ENCODE measurements around the gene DNAJB11. TPM values are rescaled to one million over a fixed set of nuclear protein-coding genes. Genes with fewer than 3 reads are reported as not detected.

The DNAJB11 gene
- total RNA-seq, 2 donors from 2014 or later, result 84.2 to 99.6 TPM

DNA sequence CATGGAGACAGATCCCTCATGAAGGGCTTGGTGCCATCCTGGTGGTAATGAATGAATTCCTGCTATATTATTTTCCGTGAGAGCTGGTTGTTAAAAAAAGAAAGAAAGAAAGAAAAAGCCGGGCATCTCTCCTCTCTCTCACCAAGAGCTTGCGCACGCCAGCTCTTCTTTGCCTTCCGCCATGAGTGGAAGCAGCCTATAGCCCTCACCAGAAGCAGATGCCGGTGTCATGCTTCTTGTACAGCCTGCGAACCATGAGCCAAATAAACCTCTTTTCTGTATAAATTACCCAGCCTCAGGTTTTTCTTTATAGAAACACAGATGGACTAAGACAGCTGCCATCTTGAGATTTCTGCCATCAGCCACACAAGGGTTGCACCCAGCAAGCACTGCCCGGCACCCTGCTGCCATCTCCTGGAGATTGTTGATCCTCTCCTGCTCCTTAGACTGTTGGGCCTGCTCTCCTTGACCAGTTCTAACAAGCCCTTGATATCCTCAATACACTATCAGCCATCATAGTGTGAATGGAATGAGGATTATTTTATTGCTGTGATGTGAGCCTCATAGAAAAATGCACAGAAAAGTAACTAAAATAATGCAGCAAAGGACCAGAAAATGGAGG lies 38.8 kb downstream of the DNAJB11 start:
- no peak for DNase-seq (ENCODE audit: low spot score)
- Mint-ChIP-seq H3K27me3 (peaks cover 19 to 30% of the 10 kb centered on the region in 2 donors), H3K9me3 (no peaks in the 10 kb centered on the region), H3K36me3 (no peaks in the 10 kb centered on the region), H3K4me1 (ENCODE audit: low read depth in 2 of 2) (peaks cover 1% of the 10 kb centered on the region in 2 donors), H3K27ac (no peak overlapping the region), H3K4me3 (no peak overlapping the region)
- no peak for ATAC-seq

- Mint-ChIP-seq H3K27me3 (peaks cover 25 to 34% of the 10 kb centered on the region in 2 donors), H3K36me3 (no peaks in the 10 kb centered on the region), H3K4me3 (no peak overlapping the region), H3K27ac (no peak overlapping the region), H3K9me3 (no peaks in the 10 kb centered on the region), H3K4me1 (ENCODE audit: low read depth in 2 of 2) (peaks cover 9 to 19% of the 10 kb centered on the region in 2 donors)
- ATAC-seq, result no peak
- no peak for DNase-seq (ENCODE audit: low spot score)
These were observed 41.5 kb downstream of the DNAJB11 start for GRCh38 chr3:186612065-186612464.

- peaks cover 12 to 26% of the 10 kb centered on the region in 2 donors for H3K4me1 Mint-ChIP-seq (ENCODE audit: low read depth in 2 of 2)
- no peak for DNase-seq (ENCODE audit: low spot score)
- no peak within 1 kb of the TSS for H3K27ac Mint-ChIP-seq
These were observed 42.5 kb downstream of the DNAJB11 start, which contains the start of gene AHSG for GRCh38 chr3:186612721-186613636. TSS of gene AHSG (plus strand) at chr3:186613060. CDS start at chr3:186613142, 82 bp downstream.

GRCh38 chr3:186613637-186614265 lies 43.2 kb downstream of the DNAJB11 start:
- peaks cover 38 to 51% of the 10 kb centered on the region in 2 donors for H3K27me3 Mint-ChIP-seq
- no peaks in the 10 kb centered on the region for H3K36me3 Mint-ChIP-seq
- no peak for ATAC-seq
- H3K4me3 Mint-ChIP-seq, result no peak overlapping the region
- H3K4me1 Mint-ChIP-seq (ENCODE audit: low read depth in 2 of 2), result peaks cover 12 to 26% of the 10 kb centered on the region in 2 donors
- no peak overlapping the region for H3K27ac Mint-ChIP-seq
- no peak for DNase-seq (ENCODE audit: low spot score)
- no peaks in the 10 kb centered on the region for H3K9me3 Mint-ChIP-seq

More at GRCh38 chr3:186612721-186613636, 42.5 kb downstream of the DNAJB11 start, which contains the start of gene AHSG:
- no peak for ATAC-seq
- Mint-ChIP-seq H3K9me3 (no peaks in the 10 kb centered on the region), H3K36me3 (no peaks in the 10 kb centered on the region), H3K4me3 (no peak within 1 kb of the TSS), H3K27me3 (peaks cover 31 to 43% of the 10 kb centered on the region in 2 donors)

DNA sequence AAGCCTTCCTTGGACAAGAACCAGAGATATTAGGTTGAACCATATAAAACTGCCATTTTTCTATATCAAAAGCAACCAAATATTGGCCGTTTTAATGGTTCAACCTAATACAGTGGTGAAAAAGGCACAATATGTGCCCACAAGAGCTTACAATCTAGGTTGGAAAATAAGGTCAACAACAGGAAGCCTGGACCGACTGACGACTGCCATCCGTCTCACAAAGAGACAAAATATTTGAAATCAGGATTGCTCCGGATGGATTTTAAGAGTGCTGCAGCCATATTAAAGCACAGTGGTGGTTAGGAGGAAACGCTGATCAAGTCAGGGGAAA lies 43.7 kb downstream of the DNAJB11 start:
- peaks cover 12 to 26% of the 10 kb centered on the region in 2 donors for H3K4me1 Mint-ChIP-seq (ENCODE audit: low read depth in 2 of 2)
- ATAC-seq (no peak), DNase-seq (ENCODE audit: low spot score) (no peak)
- peaks cover 39 to 51% of the 10 kb centered on the region in 2 donors for H3K27me3 Mint-ChIP-seq
- no peak overlapping the region for H3K4me3 Mint-ChIP-seq
- H3K9me3 Mint-ChIP-seq, result no peaks in the 10 kb centered on the region
- no peak overlapping the region for H3K27ac Mint-ChIP-seq
- H3K36me3 Mint-ChIP-seq, result no peaks in the 10 kb centered on the region

GRCh38 chr3:186614597-186615483 lies 44.3 kb downstream of the DNAJB11 start:
- DNase-seq (ENCODE audit: low spot score) (peak; percentile 71), ATAC-seq (peak; percentile 61 to 67)
- Mint-ChIP-seq H3K27me3 (peaks cover 39 to 51% of the 10 kb centered on the region in 2 donors), H3K27ac (no peak overlapping the region), H3K9me3 (no peaks in the 10 kb centered on the region), H3K4me1 (ENCODE audit: low read depth in 2 of 2) (peaks cover 12 to 26% of the 10 kb centered on the region in 2 donors), H3K36me3 (no peaks in the 10 kb centered on the region), H3K4me3 (peak overlapping the region; percentile 8)

DNA sequence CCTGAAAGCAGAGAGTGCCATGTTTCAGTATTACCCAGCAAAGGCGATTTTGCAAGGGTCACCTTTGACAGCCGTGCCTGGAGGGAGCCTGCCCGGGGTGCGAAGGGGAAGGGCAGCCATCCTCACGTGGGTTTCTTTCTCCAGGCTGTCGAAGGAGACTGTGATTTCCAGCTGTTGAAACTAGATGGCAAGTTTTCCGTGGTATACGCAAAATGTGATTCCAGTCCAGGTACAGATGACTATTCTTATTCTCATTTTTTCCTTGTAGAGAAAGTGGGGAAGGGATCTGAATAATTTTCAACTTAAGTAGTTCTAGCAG lies 45.7 kb downstream of the DNAJB11 start:
- Mint-ChIP-seq H3K4me1 (ENCODE audit: low read depth in 2 of 2) (peaks cover 12 to 26% of the 10 kb centered on the region in 2 donors), H3K27me3 (peaks cover 41 to 51% of the 10 kb centered on the region in 2 donors), H3K27ac (no peak overlapping the region), H3K4me3 (peak overlapping the region; percentile 15), H3K9me3 (no peaks in the 10 kb centered on the region), H3K36me3 (no peaks in the 10 kb centered on the region)
- no peak for DNase-seq (ENCODE audit: low spot score)
- no peak for ATAC-seq

DNA sequence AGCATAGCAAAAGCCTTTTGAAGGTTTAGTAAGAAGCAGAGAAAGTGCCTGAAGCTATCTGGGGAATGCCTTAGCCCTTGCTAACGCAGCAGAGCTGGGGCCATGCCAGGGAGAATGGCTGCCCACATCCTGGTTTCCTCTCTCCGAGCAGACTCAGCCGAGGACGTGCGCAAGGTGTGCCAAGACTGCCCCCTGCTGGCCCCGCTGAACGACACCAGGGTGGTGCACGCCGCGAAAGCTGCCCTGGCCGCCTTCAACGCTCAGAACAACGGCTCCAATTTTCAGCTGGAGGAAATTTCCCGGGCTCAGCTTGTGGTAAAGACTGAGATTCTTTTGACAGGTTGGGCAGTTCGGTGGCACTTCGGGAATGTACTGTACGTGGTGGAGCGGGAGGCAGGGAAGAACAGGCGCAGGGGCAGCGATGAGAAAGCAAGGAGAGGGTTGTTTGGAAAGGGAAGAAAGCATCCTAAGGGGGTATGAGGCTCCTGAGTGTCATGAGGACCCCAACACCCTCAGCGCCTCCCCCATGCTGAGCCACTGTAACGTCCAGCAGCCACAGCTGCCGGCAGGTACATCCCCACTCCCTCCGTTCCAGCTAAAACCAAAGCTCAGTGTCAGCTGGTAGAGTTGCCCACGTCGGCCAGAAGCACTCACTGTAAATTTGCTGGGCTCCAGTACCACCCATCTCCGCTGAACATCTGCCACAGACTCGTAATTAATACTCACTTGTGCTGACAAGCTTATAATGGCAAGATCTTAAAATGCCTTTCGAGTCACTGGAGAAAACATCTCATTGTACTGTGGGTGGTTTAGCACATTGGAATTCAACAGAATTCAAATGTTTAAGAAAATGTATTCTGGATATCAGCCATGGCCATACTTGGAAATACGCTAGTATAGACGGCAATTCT lies 46.8 kb downstream of the DNAJB11 start:
- Mint-ChIP-seq H3K27ac (no peak overlapping the region), H3K27me3 (peaks cover 42 to 53% of the 10 kb centered on the region in 2 donors), H3K9me3 (no peaks in the 10 kb centered on the region), H3K4me3 (peak overlapping the region; percentile 62), H3K36me3 (no peaks in the 10 kb centered on the region), H3K4me1 (ENCODE audit: low read depth in 2 of 2) (peaks cover 12 to 26% of the 10 kb centered on the region in 2 donors)
- DNase-seq (ENCODE audit: low spot score), result peak; percentile 86
- peak; percentile 97 to 98 for ATAC-seq

DNA sequence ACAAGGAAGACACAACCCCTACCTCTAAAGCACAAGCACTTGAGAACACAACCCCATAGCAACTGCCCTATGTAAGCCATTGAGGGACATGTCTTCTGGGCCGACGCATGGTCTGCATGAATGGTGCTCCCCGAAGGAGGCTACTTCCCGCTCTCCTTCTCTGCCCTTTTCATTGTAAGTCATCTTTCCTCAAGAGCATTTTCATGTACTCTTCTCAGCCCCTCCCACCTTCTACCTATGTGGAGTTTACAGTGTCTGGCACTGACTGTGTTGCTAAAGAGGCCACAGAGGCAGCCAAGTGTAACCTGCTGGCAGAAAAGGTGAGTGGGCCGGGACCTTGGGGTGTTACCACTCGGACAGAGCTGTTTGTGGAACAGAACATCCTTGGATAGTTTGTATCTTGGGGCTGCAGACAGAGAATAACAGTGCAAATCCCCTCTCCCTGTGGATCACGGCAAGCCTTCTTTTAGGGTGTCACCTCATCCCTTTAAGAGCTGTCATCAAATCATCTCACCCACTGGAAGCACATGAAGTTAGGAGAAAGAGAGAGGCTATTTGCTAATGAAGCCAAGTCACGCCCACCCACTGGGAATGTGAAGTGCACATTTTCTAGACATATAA lies 47.9 kb downstream of the DNAJB11 start:
- H3K4me1 Mint-ChIP-seq (ENCODE audit: low read depth in 2 of 2), result peaks cover 12 to 26% of the 10 kb centered on the region in 2 donors
- ATAC-seq (no peak), DNase-seq (ENCODE audit: low spot score) (no peak)
- H3K36me3 Mint-ChIP-seq, result no peaks in the 10 kb centered on the region
- no peaks in the 10 kb centered on the region for H3K9me3 Mint-ChIP-seq
- no peak overlapping the region for H3K27ac Mint-ChIP-seq
- no peak overlapping the region for H3K4me3 Mint-ChIP-seq
- peaks cover 39 to 53% of the 10 kb centered on the region in 2 donors for H3K27me3 Mint-ChIP-seq

GRCh38 chr3:186619787-186620212 lies 49.3 kb downstream of the DNAJB11 start:
- Mint-ChIP-seq H3K4me3 (no peak overlapping the region), H3K36me3 (no peaks in the 10 kb centered on the region), H3K27me3 (peaks cover 35 to 40% of the 10 kb centered on the region in 2 donors), H3K27ac (no peak overlapping the region), H3K9me3 (no peaks in the 10 kb centered on the region), H3K4me1 (ENCODE audit: low read depth in 2 of 2) (peaks cover 9 to 20% of the 10 kb centered on the region in 2 donors)
- ATAC-seq, result no peak
- no peak for DNase-seq (ENCODE audit: low spot score)

DNA sequence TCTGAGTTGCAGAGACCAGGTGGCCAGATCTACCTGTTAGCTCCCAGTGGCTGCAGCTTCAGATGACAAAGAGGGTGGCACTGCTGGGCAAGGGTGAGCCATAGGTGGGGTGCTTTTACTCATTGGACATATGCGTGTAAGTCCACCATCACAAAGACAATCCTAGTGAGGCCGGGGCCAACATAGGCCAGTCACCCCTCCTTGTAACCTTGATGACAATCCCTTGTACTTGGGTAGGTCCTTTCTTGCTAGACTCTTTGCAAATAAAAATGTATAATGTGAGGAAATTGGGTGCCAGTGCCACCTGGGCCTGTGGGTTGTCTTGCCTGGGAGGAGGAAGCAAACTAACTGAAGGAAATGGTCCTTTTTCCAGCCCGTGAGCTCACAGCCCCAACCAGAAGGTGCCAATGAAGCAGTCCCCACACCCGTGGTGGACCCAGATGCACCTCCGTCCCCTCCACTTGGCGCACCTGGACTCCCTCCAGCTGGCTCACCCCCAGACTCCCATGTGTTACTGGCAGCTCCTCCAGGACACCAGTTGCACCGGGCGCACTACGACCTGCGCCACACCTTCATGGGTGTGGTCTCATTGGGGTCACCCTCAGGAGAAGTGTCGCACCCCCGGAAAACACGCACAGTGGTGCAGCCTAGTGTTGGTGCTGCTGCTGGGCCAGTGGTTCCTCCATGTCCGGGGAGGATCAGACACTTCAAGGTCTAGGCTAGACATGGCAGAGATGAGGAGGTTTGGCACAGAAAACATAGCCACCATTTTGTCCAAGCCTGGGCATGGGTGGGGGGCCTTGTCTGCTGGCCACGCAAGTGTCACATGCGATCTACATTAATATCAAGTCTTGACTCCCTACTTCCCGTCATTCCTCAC lies 49.9 kb downstream of the DNAJB11 start:
- Mint-ChIP-seq H3K27me3 (peaks cover 32 to 36% of the 10 kb centered on the region in 2 donors), H3K9me3 (no peaks in the 10 kb centered on the region), H3K27ac (no peak overlapping the region), H3K36me3 (no peaks in the 10 kb centered on the region), H3K4me1 (ENCODE audit: low read depth in 2 of 2) (peaks cover 6 to 16% of the 10 kb centered on the region in 2 donors), H3K4me3 (no peak overlapping the region)
- ATAC-seq, result no peak
- no peak for DNase-seq (ENCODE audit: low spot score)
